GM12872 (cell line): ENCODE data around the gene STK32A.

Experiments used
- CTCF ChIP-seq: IDR thresholded peaks from 3 replicates; pipeline ENCODE4 v1.5.1; 2011; ENCODE audit warnings: low read depth, mild to moderate bottlenecking, low read length, moderate library complexity; ENCODE audit not compliant: insufficient read depth

STK32A gene

GRCh38 chr5:147369742-147370374, 135.0 kb downstream of the STK32A start:
- TF ChIP-seq CTCF = peak; percentile 50; the same call in 2 of the 3 replicates

- no peak for TF ChIP-seq CTCF
Observed at GRCh38 chr5:147371290-147371689, 136.5 kb downstream of the STK32A start.

- TF ChIP-seq CTCF = no peak
Observed at GRCh38 chr5:147372191-147372590, 137.4 kb downstream of the STK32A start.

- TF ChIP-seq CTCF = no peak
Observed at GRCh38 chr5:147373328-147373727, 138.5 kb downstream of the STK32A start.

- TF ChIP-seq CTCF = no peak
Observed at GRCh38 chr5:147375151-147375550, 140.3 kb downstream of the STK32A start.

- TF ChIP-seq CTCF = no peak
Observed at GRCh38 chr5:147377682-147378081, 142.9 kb downstream of the STK32A start.

GRCh38 chr5:147381555-147381954, 146.7 kb downstream of the STK32A start:
- no peak for TF ChIP-seq CTCF
